Liver (tissue), 9 donors: Measurements from ENCODE around the gene TPST1. TPM values are rescaled to one million over a fixed set of nuclear protein-coding genes. Genes with fewer than 3 reads are reported as not detected.

ENCODE experiments used
- DNase-seq: peaks from one replicate; pipeline ENCODE4 v3.0.0-alpha.2; 2017; ENCODE audit warnings: low spot score
- H3K27ac ChIP-seq, 2 donors: one replicate each; pipeline ENCODE4 v1.7.0; 2013; ENCODE audit warnings: inconsistent platforms in 2 of 2, low read length in 2 of 2, control low read depth in 1 of 2, low read depth in 1 of 2, mild to moderate bottlenecking in 1 of 2
- H3K27me3 ChIP-seq, 4 donors: one replicate each; pipeline versions ENCODE4 v1.6.1 to v1.7.0; 2013; ENCODE audit warnings: low read length in 3 of 4, inconsistent platforms in 1 of 4, mild to moderate bottlenecking in 1 of 4, moderate library complexity in 1 of 4; ENCODE audit not compliant: control insufficient read depth in 4 of 4, insufficient read depth in 4 of 4
- H3K36me3 ChIP-seq, 4 donors: one replicate each; pipeline versions ENCODE4 v1.6.1 to v1.7.0; 2013; ENCODE audit warnings: low read length in 3 of 4, mild to moderate bottlenecking in 3 of 4, low read depth in 1 of 4, moderate library complexity in 1 of 4; ENCODE audit not compliant: control insufficient read depth in 4 of 4, insufficient read depth in 3 of 4
- H3K4me1 ChIP-seq, 4 donors: one replicate each; pipeline versions ENCODE4 v1.6.1 to v1.7.0; 2013; ENCODE audit warnings: low read length in 3 of 4, mild to moderate bottlenecking in 3 of 4, moderate library complexity in 1 of 4; ENCODE audit not compliant: control insufficient read depth in 4 of 4, insufficient read depth in 4 of 4
- H3K4me3 ChIP-seq, 3 donors: one replicate each; pipeline versions ENCODE4 v1.6.1 to v1.7.0; 2013; ENCODE audit warnings: low read length in 3 of 3, control low read depth in 1 of 3, low read depth in 1 of 3, mild to moderate bottlenecking in 1 of 3
- H3K9ac ChIP-seq, 2 donors: one replicate each; pipeline ENCODE4 v1.7.0; 2013; ENCODE audit warnings: low read length in 2 of 2, mild to moderate bottlenecking in 2 of 2, moderate library complexity in 2 of 2, control low read depth in 1 of 2, low read depth in 1 of 2
- H3K9me3 ChIP-seq, 4 donors: one replicate each; pipeline versions ENCODE4 v1.6.1 to v1.7.0; 2013; ENCODE audit warnings: low read length in 3 of 4; ENCODE audit not compliant: control insufficient read depth in 4 of 4
- EGR1 ChIP-seq, 2 donors: IDR thresholded peaks; 2 replicates each; pipeline ENCODE4 v1.6.1; 2016 to 2018; ENCODE audit warnings: antibody characterized with exemption in 2 of 2, low read depth in 2 of 2
- FOXA1 ChIP-seq: IDR thresholded peaks from 2 replicates; pipeline ENCODE4 v1.6.1; 2016; ENCODE audit warnings: antibody characterized with exemption
- FOXA2 ChIP-seq: IDR thresholded peaks from 2 replicates; pipeline ENCODE4 v1.6.1; 2016; ENCODE audit warnings: antibody characterized with exemption
- GABPA ChIP-seq, 2 donors: IDR thresholded peaks in 1 of 2; conservative IDR thresholded peaks in 1 of 2; 2 replicates each; pipeline ENCODE4 v1.6.1; 2016; ENCODE audit warnings: antibody characterized with exemption in 2 of 2, mild to moderate bottlenecking in 1 of 2, moderate library complexity in 1 of 2
- HNF4G ChIP-seq: IDR thresholded peaks from 2 replicates; pipeline ENCODE4 v1.6.1; 2016; ENCODE audit warnings: antibody characterized with exemption
- JUND ChIP-seq, 2 donors: IDR thresholded peaks; 2 replicates each; pipeline ENCODE4 v1.6.1; 2016; ENCODE audit warnings: antibody characterized with exemption in 2 of 2
- MAX ChIP-seq: IDR thresholded peaks from 2 replicates; pipeline ENCODE4 v1.6.1; 2016; ENCODE audit warnings: antibody characterized with exemption
- NR2F2 ChIP-seq: IDR thresholded peaks from 2 replicates; pipeline ENCODE4 v1.6.1; 2016; ENCODE audit warnings: antibody characterized with exemption
- RAD21 ChIP-seq, 2 donors: IDR thresholded peaks; 2 replicates each; pipeline ENCODE4 v1.6.1; 2016; ENCODE audit warnings: antibody characterized with exemption in 2 of 2, mild to moderate bottlenecking in 2 of 2
- REST ChIP-seq: IDR thresholded peaks from 2 replicates; pipeline ENCODE4 v1.6.1; 2016; ENCODE audit warnings: antibody characterized with exemption, mild to moderate bottlenecking
- RXRA ChIP-seq, 2 donors: IDR thresholded peaks; 2 replicates each; pipeline ENCODE4 v1.6.1; 2017 to 2018; ENCODE audit warnings: antibody characterized with exemption in 2 of 2, mild to moderate bottlenecking in 1 of 2
- SP1 ChIP-seq: IDR thresholded peaks from 2 replicates; pipeline ENCODE4 v1.6.1; 2018; ENCODE audit warnings: antibody characterized with exemption, mild to moderate bottlenecking
- YY1 ChIP-seq: IDR thresholded peaks from 2 replicates; pipeline ENCODE4 v1.6.1; 2016; ENCODE audit warnings: antibody characterized with exemption, mild to moderate bottlenecking
- ZBTB33 ChIP-seq: IDR thresholded peaks from 2 replicates; pipeline ENCODE4 v1.6.1; 2016; ENCODE audit warnings: antibody characterized with exemption
- WGBS: extraction: QIAGEN DNeasy Blood & Tissue Kit; methylation state at CpG from one replicate; pipeline ENCODE4 v1.1.7; 2013; 5-methylcytosine and 5-hydroxymethylcytosine counted together
- polyA plus RNA-seq, 2 donors: library from polyadenylated mRNA; stranded (reverse) in 1 of 2; unstranded in 1 of 2; fragments of 200-250 nt in 1 of 2; fragments of >200 nt in 1 of 2; fragmentation: Nextera tagmentation in 1 of 2; extraction: Ambion mirVana in 1 of 2; gene quantifications; one replicate each; pipeline versions ENCODE4 v1.2.1 to v1.2.3, GENCODE V29; 2013 to 2015
- total RNA-seq, 2 donors: library from RNA; depleted of rRNA; stranded (reverse); fragments of >200 nt; gene quantifications; one replicate each; pipeline ENCODE4 v1.2.3, GENCODE V29; 2014
- TF ChIP-seq, protein P1 (sequence below): IDR thresholded peaks from 2 replicates; pipeline ENCODE4 v1.6.1; 2016; ENCODE audit warnings: antibody characterized with exemption
- TF ChIP-seq, protein P2 (sequence below): fragments of 150-350 bp; IDR thresholded peaks from 2 replicates; pipeline ENCODE4 v1.5.1; 2017; ENCODE audit warnings: improper control_type of control experiment, low read depth, low read length; ENCODE audit not compliant: missing input control
- donor health status: healthy.
- donor health status: healthy.
- donor health status: healthy.
- donor health status: healthy.
- donor health status: healthy.

Gene TPST1
- total and polyA plus RNA-seq, 4 donors = 23.8 to 62.5 (median 25.7) TPM

DNA sequence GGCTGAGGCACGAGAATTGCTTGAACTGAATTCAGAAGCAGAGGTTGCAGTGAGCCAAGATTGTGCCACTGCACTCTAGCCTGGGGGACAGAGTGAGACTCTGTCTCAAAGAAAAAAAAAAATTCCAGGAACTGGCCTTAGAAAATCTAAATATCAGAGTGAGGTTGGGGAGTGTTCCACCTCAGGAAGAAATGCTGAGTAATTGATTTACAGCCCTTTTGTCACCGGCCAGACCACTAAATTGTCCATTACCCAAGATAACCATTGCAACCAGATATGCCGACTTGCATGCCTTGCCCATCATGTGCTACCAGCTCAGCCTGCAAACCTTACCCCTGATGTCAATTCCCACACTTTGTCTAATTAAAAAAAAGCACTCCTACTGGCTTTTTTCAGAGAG, 48.1 kb upstream of the TPST1 start:
- peaks cover 2 to 6% (median 3%) of the 10 kb centered on the region in 4 donors for H3K4me1 ChIP-seq
- DNase-seq = no peak
- TF ChIP-seq SP1 (no peak), MAX (no peak), RAD21 (IDR thresholded peaks at IDR 0.05) (no peak), YY1 (no peak), EGR1 (IDR thresholded peaks at IDR 0.05; ENCODE audit: low read depth in 2 of 2) (no peak), JUND (IDR thresholded peaks at IDR 0.05) (no peak), FOXA2 (no peak), NR2F2 (no peak), ZBTB33 (no peak), REST (no peak), HNF4G (no peak)
- TF ChIP-seq, protein P1, sequence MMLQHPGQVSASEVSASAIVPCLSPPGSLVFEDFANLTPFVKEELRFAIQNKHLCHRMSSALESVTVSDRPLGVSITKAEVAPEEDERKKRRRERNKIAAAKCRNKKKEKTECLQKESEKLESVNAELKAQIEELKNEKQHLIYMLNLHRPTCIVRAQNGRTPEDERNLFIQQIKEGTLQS = no peak
- H3K27ac ChIP-seq = no peak overlapping the region
- no peak overlapping the region for H3K4me3 ChIP-seq
- no peak overlapping the region for H3K9ac ChIP-seq
- 65% methylated on average over 3 of the region's 3 CpGs for WGBS
- H3K27me3 ChIP-seq = no peaks in the 10 kb centered on the region
- no peaks in the 10 kb centered on the region for H3K9me3 ChIP-seq
- peaks cover 3 to 34% (median 19%) of the 10 kb centered on the region in 4 donors for H3K36me3 ChIP-seq

GRCh38 chr7:66162622-66163021, 42.5 kb upstream of the TPST1 start:
- TF ChIP-seq RXRA (IDR thresholded peaks at IDR 0.05) = peak; percentile 10 to 52
- TF ChIP-seq FOXA2 = no peak
- 73% methylated on average over 4 of the region's 4 CpGs for WGBS
- H3K36me3 ChIP-seq = peaks cover 0 to 5% (median 5%) of the 10 kb centered on the region in 4 donors
- no peaks in the 10 kb centered on the region for H3K27me3 ChIP-seq
- no peak overlapping the region for H3K4me3 ChIP-seq
- peak overlapping the region; percentile 37 to 84 for H3K27ac ChIP-seq
- no peak for DNase-seq
- no peak overlapping the region for H3K9ac ChIP-seq
- peaks cover 0 to 8% (median 3%) of the 10 kb centered on the region in 4 donors for H3K4me1 ChIP-seq
- no peaks in the 10 kb centered on the region for H3K9me3 ChIP-seq

- peak overlapping the region; percentile 37 to 84 for H3K27ac ChIP-seq
- TF ChIP-seq GABPA (IDR thresholded peaks at IDR 0.05 in 1 of 2, conservative IDR thresholded peaks at IDR 0.05 in 1 of 2) (no peak), FOXA1 (no peak), HNF4G (peak; percentile 51), REST (no peak), FOXA2 (no peak), EGR1 (IDR thresholded peaks at IDR 0.05; ENCODE audit: low read depth in 2 of 2) (peak in 1 of 2 donors; percentile 31)
- TF ChIP-seq, protein P1 = peak; percentile 7
- TF ChIP-seq, protein P2, sequence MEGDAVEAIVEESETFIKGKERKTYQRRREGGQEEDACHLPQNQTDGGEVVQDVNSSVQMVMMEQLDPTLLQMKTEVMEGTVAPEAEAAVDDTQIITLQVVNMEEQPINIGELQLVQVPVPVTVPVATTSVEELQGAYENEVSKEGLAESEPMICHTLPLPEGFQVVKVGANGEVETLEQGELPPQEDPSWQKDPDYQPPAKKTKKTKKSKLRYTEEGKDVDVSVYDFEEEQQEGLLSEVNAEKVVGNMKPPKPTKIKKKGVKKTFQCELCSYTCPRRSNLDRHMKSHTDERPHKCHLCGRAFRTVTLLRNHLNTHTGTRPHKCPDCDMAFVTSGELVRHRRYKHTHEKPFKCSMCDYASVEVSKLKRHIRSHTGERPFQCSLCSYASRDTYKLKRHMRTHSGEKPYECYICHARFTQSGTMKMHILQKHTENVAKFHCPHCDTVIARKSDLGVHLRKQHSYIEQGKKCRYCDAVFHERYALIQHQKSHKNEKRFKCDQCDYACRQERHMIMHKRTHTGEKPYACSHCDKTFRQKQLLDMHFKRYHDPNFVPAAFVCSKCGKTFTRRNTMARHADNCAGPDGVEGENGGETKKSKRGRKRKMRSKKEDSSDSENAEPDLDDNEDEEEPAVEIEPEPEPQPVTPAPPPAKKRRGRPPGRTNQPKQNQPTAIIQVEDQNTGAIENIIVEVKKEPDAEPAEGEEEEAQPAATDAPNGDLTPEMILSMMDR = no peak
Measured at GRCh38 chr7:66163186-66163610, 41.9 kb upstream of the TPST1 start.

More at GRCh38 chr7:66163186-66163610, 41.9 kb upstream of the TPST1 start:
- peaks cover 0 to 8% (median 3%) of the 10 kb centered on the region in 4 donors for H3K4me1 ChIP-seq
- 52% methylated on average over 1 of the region's 1 CpG for WGBS
- DNase-seq = no peak
- H3K36me3 ChIP-seq = peaks cover 0 to 5% (median 3%) of the 10 kb centered on the region in 4 donors
- no peak overlapping the region for H3K4me3 ChIP-seq
- H3K27me3 ChIP-seq = no peaks in the 10 kb centered on the region
- no peaks in the 10 kb centered on the region for H3K9me3 ChIP-seq
- no peak overlapping the region for H3K9ac ChIP-seq
